Left ventricle myocardium inferior (tissue), 1 donor: ENCODE measurements around the gene MBTPS1. TPM values are rescaled to one million over a fixed set of nuclear protein-coding genes. Genes with fewer than 3 reads are reported as not detected.

Experiments
- DNase-seq: peaks from one replicate; pipeline ENCODE4 v3.0.0-alpha.2; 2020
- H3K27ac ChIP-seq: fragments of 200-600 bp; replicated peaks from 2 replicates; pipeline ENCODE4 v1.8.0; 2021
- H3K27me3 ChIP-seq: fragments of 200-600 bp; 2 replicates; pipeline ENCODE4 v1.8.0; 2021; ENCODE audit warnings: low read depth
- H3K36me3 ChIP-seq: fragments of 200-600 bp; 2 replicates; pipeline ENCODE4 v1.8.0; 2021
- H3K4me1 ChIP-seq: fragments of 200-600 bp; 2 replicates; pipeline ENCODE4 v1.8.0; 2021
- H3K4me3 ChIP-seq: fragments of 200-600 bp; 2 replicates; pipeline ENCODE4 v1.8.0; 2021; ENCODE audit warnings: mild to moderate bottlenecking, moderate library complexity
- H3K9me3 ChIP-seq: fragments of 200-600 bp; replicated peaks from 2 replicates; pipeline ENCODE4 v1.8.0; 2021
- intact Hi-C: fragments of 100-400 bp; cut with micrococcal nuclease; formaldehyde crosslinking; loops from one replicate; pipeline ENCODE4 v1.11.0; 2022
- total RNA-seq: library from RNA; stranded (reverse); fragmentation: NEBNext Ultra II Directional; extraction: Animal tissue kit (Norgen Biotek cat#: 25700); gene quantifications from one replicate; pipeline ENCODE4 v1.2.1, GENCODE V29; 2021
- TF ChIP-seq, protein P1 (sequence below): fragments of 200-600 bp; IDR thresholded peaks from 2 replicates; pipeline ENCODE4 v1.8.0; 2021; ENCODE audit warnings: antibody characterized with exemption, mild to moderate bottlenecking, borderline replicate concordance
- donor health status: DM: no; HTN: yes; CAD: no; lungs with severe emphysema.

MBTPS1 gene
- total RNA-seq, 1 donor from 2014 or later = 72.5 TPM

DNA sequence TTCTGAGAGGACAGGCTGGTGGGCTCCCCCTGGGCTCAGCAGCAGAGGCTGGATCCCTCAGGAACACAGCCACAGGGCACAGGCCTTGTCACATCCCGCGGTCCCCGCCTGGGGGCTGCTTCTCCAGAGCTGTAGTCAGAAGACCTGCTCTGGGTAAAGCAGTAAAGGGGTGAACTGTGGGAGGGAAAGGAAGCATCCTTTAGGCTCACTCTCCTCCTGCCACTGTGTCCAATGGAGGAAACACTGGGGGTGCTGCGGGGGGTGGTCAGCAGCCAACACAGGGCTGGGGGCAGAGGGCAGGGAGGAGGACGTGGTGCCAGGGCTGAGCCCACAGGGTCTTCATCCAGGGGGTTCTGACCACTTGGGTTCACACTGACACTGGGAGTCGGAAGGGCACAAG is 69.1 kb downstream of the MBTPS1 start:
- Histone ChIP-seq H3K4me3 (no peak overlapping the region), H3K27me3 (peaks cover 12% of the 10 kb centered on the region), H3K9me3 (no peaks in the 10 kb centered on the region), H3K4me1 (peaks cover 23% of the 10 kb centered on the region), H3K27ac (no peak overlapping the region), H3K36me3 (peaks cover 21% of the 10 kb centered on the region)
- intact Hi-C loops = no loop called here
- TF ChIP-seq, protein P1, sequence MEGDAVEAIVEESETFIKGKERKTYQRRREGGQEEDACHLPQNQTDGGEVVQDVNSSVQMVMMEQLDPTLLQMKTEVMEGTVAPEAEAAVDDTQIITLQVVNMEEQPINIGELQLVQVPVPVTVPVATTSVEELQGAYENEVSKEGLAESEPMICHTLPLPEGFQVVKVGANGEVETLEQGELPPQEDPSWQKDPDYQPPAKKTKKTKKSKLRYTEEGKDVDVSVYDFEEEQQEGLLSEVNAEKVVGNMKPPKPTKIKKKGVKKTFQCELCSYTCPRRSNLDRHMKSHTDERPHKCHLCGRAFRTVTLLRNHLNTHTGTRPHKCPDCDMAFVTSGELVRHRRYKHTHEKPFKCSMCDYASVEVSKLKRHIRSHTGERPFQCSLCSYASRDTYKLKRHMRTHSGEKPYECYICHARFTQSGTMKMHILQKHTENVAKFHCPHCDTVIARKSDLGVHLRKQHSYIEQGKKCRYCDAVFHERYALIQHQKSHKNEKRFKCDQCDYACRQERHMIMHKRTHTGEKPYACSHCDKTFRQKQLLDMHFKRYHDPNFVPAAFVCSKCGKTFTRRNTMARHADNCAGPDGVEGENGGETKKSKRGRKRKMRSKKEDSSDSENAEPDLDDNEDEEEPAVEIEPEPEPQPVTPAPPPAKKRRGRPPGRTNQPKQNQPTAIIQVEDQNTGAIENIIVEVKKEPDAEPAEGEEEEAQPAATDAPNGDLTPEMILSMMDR = no peak
- DNase-seq = no peak

DNA sequence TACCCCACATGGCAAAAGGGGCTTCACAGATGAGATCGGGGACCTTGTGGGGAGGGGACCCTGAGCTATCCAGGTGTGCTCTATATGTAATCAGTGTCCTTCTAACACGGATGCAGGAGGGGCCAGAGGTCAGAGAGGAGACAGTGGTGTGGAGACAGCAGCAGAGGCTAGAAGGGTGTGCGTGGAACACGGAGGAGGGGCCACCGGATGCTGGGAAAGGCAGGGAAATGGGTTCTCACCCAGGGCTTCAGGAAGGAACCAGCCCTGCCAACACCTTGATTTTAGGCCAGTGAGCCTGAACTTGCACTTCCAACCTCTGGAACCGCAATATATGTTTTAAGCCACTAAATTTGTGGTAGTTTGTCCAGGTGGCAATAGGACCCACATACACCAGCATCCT is 69.5 kb downstream of the MBTPS1 start:
- peaks cover 15% of the 10 kb centered on the region for H3K27me3 ChIP-seq
- no peak overlapping the region for H3K4me3 ChIP-seq
- peaks cover 21% of the 10 kb centered on the region for H3K36me3 ChIP-seq
- H3K4me1 ChIP-seq = peaks cover 19% of the 10 kb centered on the region
- DNase-seq = no peak
- intact Hi-C loops = no loop called here
- H3K27ac ChIP-seq = no peak overlapping the region
- H3K9me3 ChIP-seq = no peaks in the 10 kb centered on the region
- TF ChIP-seq, protein P1 = no peak

DNA sequence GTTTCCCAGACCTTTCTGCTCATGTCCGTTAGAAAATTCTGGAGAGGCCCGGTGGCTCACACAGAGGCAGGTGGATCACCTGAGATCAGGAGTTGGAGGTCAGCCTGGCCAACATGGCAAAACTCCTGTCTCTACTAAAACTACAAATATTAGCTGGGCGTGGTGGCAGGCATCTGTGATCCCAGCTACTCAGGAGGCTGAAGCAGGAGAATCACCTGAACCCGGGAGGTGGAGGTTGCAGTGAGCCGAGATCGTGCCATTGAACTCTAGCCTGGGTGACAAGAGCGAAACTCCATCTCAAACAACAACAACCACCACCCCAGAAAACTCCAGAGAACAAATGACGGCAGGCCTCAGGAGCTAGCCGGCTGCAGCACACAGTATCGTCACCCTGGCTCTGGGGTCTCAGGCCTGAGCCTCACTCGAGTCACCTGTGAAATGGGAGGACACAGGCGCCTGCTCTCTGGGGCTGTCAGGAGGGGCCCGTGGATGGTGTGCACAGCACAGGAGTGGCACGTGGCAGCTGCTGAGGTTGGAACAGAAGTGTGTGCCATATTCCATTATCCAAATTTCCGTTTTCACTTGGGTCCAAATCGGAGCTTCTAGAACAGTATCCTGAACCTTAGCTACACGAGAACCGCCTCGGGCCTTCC is 70.8 kb downstream of the MBTPS1 start:
- peaks cover 16% of the 10 kb centered on the region for H3K4me1 ChIP-seq
- H3K4me3 ChIP-seq = no peak overlapping the region
- TF ChIP-seq, protein P1 = no peak
- intact Hi-C loops = no loop called here
- H3K36me3 ChIP-seq = peaks cover 18% of the 10 kb centered on the region
- no peak for DNase-seq
- no peaks in the 10 kb centered on the region for H3K9me3 ChIP-seq
- no peak overlapping the region for H3K27ac ChIP-seq
- H3K27me3 ChIP-seq = peaks cover 24% of the 10 kb centered on the region

DNA sequence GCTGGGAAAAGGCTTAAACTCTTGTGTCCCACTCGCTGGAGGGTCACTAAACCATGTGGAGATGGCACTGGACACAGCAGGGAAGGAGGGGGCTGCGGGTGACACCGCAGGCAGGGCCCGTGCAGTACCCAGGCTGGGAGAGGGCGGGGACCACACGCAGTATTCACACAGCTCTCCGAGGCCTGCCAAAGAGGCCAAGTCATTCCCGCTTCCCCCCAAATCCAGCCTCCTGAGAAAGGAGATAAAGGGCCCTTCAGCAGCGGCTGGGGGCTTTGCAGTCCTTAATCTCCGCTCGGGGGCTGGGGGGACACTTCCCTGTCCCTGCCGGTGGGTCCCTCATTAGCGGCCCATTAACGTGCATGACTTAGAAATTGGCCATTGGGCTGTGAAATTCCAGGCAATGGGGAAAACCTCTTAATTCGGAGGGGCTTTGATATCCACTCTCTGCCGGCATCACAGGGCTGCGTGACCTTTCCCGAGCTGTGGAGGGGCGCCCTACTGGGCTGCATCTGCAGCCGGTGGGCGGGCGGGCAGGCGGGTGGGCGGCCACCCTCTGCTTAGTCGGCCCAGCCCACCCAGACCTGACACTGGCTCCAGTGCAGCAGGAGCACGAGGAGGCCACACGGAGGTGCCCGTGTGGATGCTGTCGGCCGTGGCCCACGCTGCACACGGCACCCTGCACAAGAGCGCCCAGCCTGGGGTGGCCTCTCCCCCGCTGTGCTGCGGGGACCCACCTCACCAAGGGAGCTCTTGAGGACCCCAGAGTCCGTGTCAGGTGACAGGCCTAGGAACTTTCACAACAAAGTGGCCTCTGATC is 71.5 kb downstream of the MBTPS1 start:
- peaks cover 28% of the 10 kb centered on the region for H3K27me3 ChIP-seq
- H3K9me3 ChIP-seq = no peaks in the 10 kb centered on the region
- intact Hi-C loops = no loop called here
- no peak overlapping the region for H3K27ac ChIP-seq
- H3K36me3 ChIP-seq = peaks cover 15% of the 10 kb centered on the region
- TF ChIP-seq, protein P1 = no peak
- peaks cover 16% of the 10 kb centered on the region for H3K4me1 ChIP-seq
- no peak overlapping the region for H3K4me3 ChIP-seq
- DNase-seq = no peak

DNA sequence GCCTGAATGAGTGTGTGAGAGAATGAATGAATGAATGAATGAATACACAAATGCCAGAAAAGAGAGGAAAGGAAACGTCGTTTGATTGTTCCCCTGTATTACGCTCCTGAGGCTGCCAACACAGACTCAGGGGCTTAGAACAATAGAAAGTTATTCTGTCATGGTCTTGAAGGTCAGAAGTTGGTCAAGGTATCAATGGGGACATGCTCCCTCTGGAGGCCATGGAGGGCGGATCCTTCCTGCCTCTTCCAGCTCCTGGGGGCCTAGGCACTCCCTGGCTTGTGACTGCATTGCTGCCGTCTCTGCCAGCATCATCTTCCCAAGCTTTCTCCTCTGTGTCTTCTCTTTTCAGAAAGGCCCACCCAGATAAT is 72.6 kb downstream of the MBTPS1 start:
- Histone ChIP-seq H3K4me3 (no peak overlapping the region), H3K27ac (no peak overlapping the region), H3K27me3 (peaks cover 32% of the 10 kb centered on the region), H3K4me1 (peaks cover 16% of the 10 kb centered on the region), H3K9me3 (no peaks in the 10 kb centered on the region), H3K36me3 (peaks cover 6% of the 10 kb centered on the region)
- no peak for DNase-seq
- intact Hi-C loops = no loop called here
- TF ChIP-seq, protein P1 = peak; percentile 32
